GM12872 (cell line): ENCODE results near the gene CDK14.

Experiments
- TF ChIP-seq, protein P1 (sequence below): IDR thresholded peaks from 3 replicates; pipeline ENCODE4 v1.5.1; 2011; ENCODE audit warnings: low read depth, mild to moderate bottlenecking, low read length, moderate library complexity; ENCODE audit not compliant: insufficient read depth

Gene CDK14

GRCh38 chr7:91050677-91051076 is 454.6 kb downstream of the CDK14 start:
- TF ChIP-seq, protein P1, sequence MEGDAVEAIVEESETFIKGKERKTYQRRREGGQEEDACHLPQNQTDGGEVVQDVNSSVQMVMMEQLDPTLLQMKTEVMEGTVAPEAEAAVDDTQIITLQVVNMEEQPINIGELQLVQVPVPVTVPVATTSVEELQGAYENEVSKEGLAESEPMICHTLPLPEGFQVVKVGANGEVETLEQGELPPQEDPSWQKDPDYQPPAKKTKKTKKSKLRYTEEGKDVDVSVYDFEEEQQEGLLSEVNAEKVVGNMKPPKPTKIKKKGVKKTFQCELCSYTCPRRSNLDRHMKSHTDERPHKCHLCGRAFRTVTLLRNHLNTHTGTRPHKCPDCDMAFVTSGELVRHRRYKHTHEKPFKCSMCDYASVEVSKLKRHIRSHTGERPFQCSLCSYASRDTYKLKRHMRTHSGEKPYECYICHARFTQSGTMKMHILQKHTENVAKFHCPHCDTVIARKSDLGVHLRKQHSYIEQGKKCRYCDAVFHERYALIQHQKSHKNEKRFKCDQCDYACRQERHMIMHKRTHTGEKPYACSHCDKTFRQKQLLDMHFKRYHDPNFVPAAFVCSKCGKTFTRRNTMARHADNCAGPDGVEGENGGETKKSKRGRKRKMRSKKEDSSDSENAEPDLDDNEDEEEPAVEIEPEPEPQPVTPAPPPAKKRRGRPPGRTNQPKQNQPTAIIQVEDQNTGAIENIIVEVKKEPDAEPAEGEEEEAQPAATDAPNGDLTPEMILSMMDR: no peak

- TF ChIP-seq, protein P1: no peak
Measured at GRCh38 chr7:91051966-91052365, 455.8 kb downstream of the CDK14 start.

- TF ChIP-seq, protein P1: no peak
Measured at GRCh38 chr7:91054374-91054773, 458.3 kb downstream of the CDK14 start.

GRCh38 chr7:91055219-91055618 is 459.1 kb downstream of the CDK14 start:
- TF ChIP-seq, protein P1: no peak

DNA sequence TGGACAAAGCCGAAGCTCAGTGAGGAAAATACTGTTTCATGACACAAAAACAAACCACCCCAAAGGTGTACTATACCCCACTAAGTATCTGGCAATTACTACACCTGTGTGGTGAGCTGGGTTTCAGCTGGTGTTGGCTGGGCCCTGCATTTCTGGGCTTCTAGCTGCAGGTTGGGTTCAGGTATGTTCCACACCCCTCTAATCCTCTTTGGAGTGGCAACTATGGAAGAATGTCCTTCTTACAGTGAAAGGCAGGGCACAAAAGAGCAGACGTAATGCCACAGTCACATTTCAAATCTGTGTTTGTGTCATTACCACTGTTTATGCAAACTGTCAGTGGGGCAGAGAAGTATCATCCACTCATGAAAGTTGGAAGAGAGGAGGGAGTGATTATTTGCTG is 466.6 kb downstream of the CDK14 start:
- TF ChIP-seq, protein P1: no peak

GRCh38 chr7:91064052-91064451 is 467.9 kb downstream of the CDK14 start:
- TF ChIP-seq, protein P1: no peak

DNA sequence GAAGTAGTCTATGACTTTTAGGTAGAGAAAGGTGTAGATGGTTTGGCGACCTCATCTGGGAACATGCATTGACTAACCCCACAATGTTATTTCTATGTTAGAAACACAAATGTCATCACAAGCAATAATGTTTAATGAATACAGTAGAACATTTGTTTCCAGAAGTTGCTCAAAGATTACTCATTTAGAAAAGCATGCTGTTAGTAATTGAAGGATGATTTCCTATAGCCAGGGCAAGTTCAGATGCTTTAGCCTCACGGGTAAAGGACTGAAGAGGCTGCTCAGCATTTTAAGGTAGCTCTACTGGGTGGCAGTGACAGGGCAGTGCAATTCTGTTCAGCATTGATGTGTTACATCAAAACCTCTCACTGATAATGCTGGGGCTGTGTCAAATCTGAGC is 468.8 kb downstream of the CDK14 start:
- TF ChIP-seq, protein P1: no peak

GRCh38 chr7:91066627-91067026 is 470.5 kb downstream of the CDK14 start:
- TF ChIP-seq, protein P1: no peak
